ENCODE measurements around the gene PRR35.

PRR35 gene

GRCh38 chr16:518858-519257 is 41.3 kb upstream of the PRR35 start:
- TF ChIP-seq POLR2AphosphoS5 (IDR thresholded peaks at IDR 0.05; ENCODE audit: low read depth, low read length) (no peak), SIN3A (IDR thresholded peaks at IDR 0.05; ENCODE audit: borderline replicate concordance, insufficient read depth, low read length) (no peak), TAF1 (IDR thresholded peaks at IDR 0.05; ENCODE audit: borderline replicate concordance, insufficient read depth, low read length) (no peak), FOXP2 (optimal IDR thresholded peaks at IDR 0.05; ENCODE audit: borderline replicate concordance, extremely low read depth, extremely low read length, insufficient read depth) (no peak), REST (IDR thresholded peaks at IDR 0.05; ENCODE audit: insufficient read depth in 1 of 2, low read depth in 2 of 2, low read length in 2 of 2) (no peak)

GRCh38 chr16:519425-519824 is 40.8 kb upstream of the PRR35 start:
- no peak for TF ChIP-seq FOXP2 (optimal IDR thresholded peaks at IDR 0.05; ENCODE audit: borderline replicate concordance, extremely low read depth, extremely low read length, insufficient read depth)
- no peak for TF ChIP-seq TAF1 (IDR thresholded peaks at IDR 0.05; ENCODE audit: borderline replicate concordance, insufficient read depth, low read length)
- no peak for TF ChIP-seq POLR2AphosphoS5 (IDR thresholded peaks at IDR 0.05; ENCODE audit: low read depth, low read length)

- TF ChIP-seq REST (IDR thresholded peaks at IDR 0.05; ENCODE audit: insufficient read depth in 1 of 2, low read depth in 2 of 2, low read length in 2 of 2) = no peak
- no peak for TF ChIP-seq SIN3A (IDR thresholded peaks at IDR 0.05; ENCODE audit: borderline replicate concordance, insufficient read depth, low read length)
- TF ChIP-seq POLR2AphosphoS5 (IDR thresholded peaks at IDR 0.05; ENCODE audit: low read depth, low read length) = no peak
- TF ChIP-seq TAF1 (IDR thresholded peaks at IDR 0.05; ENCODE audit: borderline replicate concordance, insufficient read depth, low read length) = no peak
- no peak for TF ChIP-seq FOXP2 (optimal IDR thresholded peaks at IDR 0.05; ENCODE audit: borderline replicate concordance, extremely low read depth, extremely low read length, insufficient read depth)
Measured at GRCh38 chr16:519841-520687, 40.1 kb upstream of the PRR35 start.

GRCh38 chr16:520847-521246 is 39.3 kb upstream of the PRR35 start:
- TF ChIP-seq TAF1 (IDR thresholded peaks at IDR 0.05; ENCODE audit: borderline replicate concordance, insufficient read depth, low read length) (no peak), REST (IDR thresholded peaks at IDR 0.05; ENCODE audit: insufficient read depth in 1 of 2, low read depth in 2 of 2, low read length in 2 of 2) (no peak), FOXP2 (optimal IDR thresholded peaks at IDR 0.05; ENCODE audit: borderline replicate concordance, extremely low read depth, extremely low read length, insufficient read depth) (no peak), SIN3A (IDR thresholded peaks at IDR 0.05; ENCODE audit: borderline replicate concordance, insufficient read depth, low read length) (no peak), POLR2AphosphoS5 (IDR thresholded peaks at IDR 0.05; ENCODE audit: low read depth, low read length) (no peak)

GRCh38 chr16:521381-522210 is 38.6 kb upstream of the PRR35 start:
- TF ChIP-seq REST (IDR thresholded peaks at IDR 0.05; ENCODE audit: insufficient read depth in 1 of 2, low read depth in 2 of 2, low read length in 2 of 2) = no peak
